ENCODE measurements around the gene GALNT2. TPM values are rescaled to one million over a fixed set of nuclear protein-coding genes. Genes with fewer than 3 reads are reported as not detected.
A peak's percentile ranks its signal among the peaks of the same experiment; 100 is the strongest.

GALNT2 gene
- total and polyA plus RNA-seq, 2 of the 13 experiments (the other 11 are each of a cell fraction or from before 2014, with no cell fraction given), result 39.3 to 39.6 TPM

GRCh38 chr1:230157420-230158390 is 90.7 kb downstream of the GALNT2 start (continued):
- TF ChIP-seq, protein P1, sequence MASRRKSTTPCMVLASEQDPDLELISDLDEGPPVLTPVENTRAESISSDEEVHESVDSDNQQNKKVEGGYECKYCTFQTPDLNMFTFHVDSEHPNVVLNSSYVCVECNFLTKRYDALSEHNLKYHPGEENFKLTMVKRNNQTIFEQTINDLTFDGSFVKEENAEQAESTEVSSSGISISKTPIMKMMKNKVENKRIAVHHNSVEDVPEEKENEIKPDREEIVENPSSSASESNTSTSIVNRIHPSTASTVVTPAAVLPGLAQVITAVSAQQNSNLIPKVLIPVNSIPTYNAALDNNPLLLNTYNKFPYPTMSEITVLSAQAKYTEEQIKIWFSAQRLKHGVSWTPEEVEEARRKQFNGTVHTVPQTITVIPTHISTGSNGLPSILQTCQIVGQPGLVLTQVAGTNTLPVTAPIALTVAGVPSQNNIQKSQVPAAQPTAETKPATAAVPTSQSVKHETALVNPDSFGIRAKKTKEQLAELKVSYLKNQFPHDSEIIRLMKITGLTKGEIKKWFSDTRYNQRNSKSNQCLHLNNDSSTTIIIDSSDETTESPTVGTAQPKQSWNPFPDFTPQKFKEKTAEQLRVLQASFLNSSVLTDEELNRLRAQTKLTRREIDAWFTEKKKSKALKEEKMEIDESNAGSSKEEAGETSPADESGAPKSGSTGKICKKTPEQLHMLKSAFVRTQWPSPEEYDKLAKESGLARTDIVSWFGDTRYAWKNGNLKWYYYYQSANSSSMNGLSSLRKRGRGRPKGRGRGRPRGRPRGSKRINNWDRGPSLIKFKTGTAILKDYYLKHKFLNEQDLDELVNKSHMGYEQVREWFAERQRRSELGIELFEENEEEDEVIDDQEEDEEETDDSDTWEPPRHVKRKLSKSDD (CRISPR knock-in tag; IDR thresholded peaks at IDR 0.05; ENCODE audit: low read depth), result no peak
- no peak for TF ChIP-seq CHD4 (IDR thresholded peaks at IDR 0.05; ENCODE audit: borderline replicate concordance, low read length)
- TF ChIP-seq ETV5 (CRISPR knock-in tag; IDR thresholded peaks at IDR 0.05; ENCODE audit: borderline replicate concordance), result peak; percentile 21; the same call in 1 of the 2 replicates
- no peak for TF ChIP-seq ZNF646 (CRISPR knock-in tag; IDR thresholded peaks at IDR 0.05)
- no peak for TF ChIP-seq ZNF670 (CRISPR knock-in tag; IDR thresholded peaks at IDR 0.05; ENCODE audit: borderline replicate concordance)
- TF ChIP-seq, protein P2, sequence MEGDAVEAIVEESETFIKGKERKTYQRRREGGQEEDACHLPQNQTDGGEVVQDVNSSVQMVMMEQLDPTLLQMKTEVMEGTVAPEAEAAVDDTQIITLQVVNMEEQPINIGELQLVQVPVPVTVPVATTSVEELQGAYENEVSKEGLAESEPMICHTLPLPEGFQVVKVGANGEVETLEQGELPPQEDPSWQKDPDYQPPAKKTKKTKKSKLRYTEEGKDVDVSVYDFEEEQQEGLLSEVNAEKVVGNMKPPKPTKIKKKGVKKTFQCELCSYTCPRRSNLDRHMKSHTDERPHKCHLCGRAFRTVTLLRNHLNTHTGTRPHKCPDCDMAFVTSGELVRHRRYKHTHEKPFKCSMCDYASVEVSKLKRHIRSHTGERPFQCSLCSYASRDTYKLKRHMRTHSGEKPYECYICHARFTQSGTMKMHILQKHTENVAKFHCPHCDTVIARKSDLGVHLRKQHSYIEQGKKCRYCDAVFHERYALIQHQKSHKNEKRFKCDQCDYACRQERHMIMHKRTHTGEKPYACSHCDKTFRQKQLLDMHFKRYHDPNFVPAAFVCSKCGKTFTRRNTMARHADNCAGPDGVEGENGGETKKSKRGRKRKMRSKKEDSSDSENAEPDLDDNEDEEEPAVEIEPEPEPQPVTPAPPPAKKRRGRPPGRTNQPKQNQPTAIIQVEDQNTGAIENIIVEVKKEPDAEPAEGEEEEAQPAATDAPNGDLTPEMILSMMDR (CRISPR knock-in tag; IDR thresholded peaks at IDR 0.05), result no peak
- no peak for TF ChIP-seq HMG20A (CRISPR knock-in tag; IDR thresholded peaks at IDR 0.05; ENCODE audit: borderline replicate concordance)
- TF ChIP-seq PRDM15 (CRISPR knock-in tag; IDR thresholded peaks at IDR 0.05), result no peak
- no peak for TF ChIP-seq SIX4 (CRISPR knock-in tag; IDR thresholded peaks at IDR 0.05)
- TF ChIP-seq TAF1 (CRISPR knock-in tag; IDR thresholded peaks at IDR 0.05), result no peak
- no peak for TF ChIP-seq GATA4 (IDR thresholded peaks at IDR 0.05; ENCODE audit: borderline replicate concordance, low read depth)
- TF ChIP-seq ZNF652 (CRISPR knock-in tag; IDR thresholded peaks at IDR 0.05; ENCODE audit: borderline replicate concordance, low read depth), result no peak
- TF ChIP-seq ZNF10 (CRISPR knock-in tag; IDR thresholded peaks at IDR 0.05; ENCODE audit: borderline replicate concordance, low read depth), result no peak

Measured in HepG2 (cell line).